NCI-H446 (cell line): ENCODE data around the gene C2orf78.
"Not testable (repeated sequence)": the region's sequence is repeated elsewhere in the genome, so short reads cannot be mapped to it uniquely, and the experiment has no call there.

Source experiments
- DNase-seq, 2 experiments: peaks; one replicate each; lab custom pipeline; 2025; lab: John Stamatoyannopoulos, UW

C2orf78 gene, protein sequence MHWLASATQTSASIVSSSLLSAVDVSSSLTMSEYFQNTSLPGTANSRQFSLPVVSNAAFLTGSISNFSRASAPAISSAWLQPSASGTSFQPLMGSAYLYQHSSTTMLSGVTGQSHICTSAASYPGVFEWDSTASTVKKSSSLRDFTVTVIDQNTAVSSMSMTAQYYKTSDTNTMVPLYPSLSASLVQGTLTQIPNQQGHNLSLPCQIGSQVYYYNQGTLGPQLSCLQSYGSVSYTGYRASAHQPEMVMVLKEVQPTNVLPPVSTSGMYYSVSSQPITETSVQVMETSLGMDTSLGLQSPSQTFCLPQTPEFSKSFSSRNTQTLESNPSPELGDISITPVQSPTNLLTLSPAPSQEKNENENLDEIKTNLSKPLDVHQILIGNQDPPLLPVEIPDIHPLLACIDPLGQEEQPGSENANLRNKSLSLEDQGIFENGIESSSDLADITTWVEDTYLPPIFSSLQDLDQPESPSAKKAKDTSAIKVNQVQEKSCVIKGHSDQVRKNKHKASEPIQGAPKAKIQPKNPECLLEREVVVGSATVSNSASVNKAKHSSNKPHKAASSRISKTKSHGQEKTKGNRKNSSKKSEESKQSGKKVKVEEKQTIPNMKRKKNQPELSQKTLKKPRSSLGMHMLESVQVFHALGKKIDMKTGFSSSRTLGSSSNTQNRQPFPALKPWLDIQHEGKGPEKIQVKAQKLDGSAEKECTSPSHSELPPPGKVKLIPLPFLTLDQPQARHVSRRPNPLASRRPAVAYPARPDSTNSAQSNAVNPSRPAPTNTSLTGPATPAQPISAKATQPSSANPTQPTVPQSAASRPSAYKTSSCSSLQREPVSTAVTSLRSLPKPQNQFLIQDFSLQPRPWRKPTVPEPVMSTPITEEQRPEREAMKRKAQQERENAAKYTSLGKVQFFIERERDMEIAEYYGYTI

DNA sequence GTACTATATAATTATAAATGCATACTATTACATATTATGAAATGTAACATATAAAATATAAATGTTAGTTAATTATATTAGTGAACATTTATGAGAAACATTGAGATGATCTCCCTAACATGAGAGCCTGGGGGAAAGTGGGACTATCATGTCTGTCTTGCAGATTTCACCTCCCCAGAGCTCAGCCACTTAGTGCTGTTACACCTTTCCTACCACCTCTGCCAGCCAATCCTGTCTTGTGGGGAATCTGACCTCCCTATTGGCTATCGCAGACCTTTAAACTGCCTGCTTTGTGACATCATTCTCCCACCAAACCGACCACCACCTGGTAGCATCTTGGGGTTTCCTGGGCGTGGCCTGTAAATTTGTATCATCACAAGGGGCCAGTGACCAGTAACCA, at the start of gene C2orf78:
TSS of gene C2orf78 (plus strand) at position 301 of the 400 bp plus-strand sequence. CDS start 127 bp downstream, outside the sequence.
- DNase-seq: not testable (repeated sequence)

DNA sequence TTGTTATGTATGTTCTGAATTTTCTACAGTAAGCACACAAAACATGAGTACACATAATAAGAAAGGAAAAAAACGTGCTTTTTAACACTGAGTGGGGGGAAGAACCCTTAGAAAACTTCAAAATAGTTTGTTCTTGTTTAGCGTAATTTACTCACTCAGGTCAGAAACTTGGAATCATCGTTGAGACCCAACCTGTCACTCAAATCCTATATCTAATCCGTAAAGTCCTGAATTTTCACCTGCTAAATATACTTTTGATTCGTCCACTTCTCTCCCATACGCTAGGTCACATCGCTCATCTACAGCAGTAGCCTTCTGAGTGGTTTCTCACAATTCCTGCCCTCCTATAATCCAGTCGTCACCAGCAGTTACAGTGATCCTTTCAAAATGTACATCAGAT, 47.6 kb upstream of the C2orf78 start:
- DNase-seq: no peak

DNA sequence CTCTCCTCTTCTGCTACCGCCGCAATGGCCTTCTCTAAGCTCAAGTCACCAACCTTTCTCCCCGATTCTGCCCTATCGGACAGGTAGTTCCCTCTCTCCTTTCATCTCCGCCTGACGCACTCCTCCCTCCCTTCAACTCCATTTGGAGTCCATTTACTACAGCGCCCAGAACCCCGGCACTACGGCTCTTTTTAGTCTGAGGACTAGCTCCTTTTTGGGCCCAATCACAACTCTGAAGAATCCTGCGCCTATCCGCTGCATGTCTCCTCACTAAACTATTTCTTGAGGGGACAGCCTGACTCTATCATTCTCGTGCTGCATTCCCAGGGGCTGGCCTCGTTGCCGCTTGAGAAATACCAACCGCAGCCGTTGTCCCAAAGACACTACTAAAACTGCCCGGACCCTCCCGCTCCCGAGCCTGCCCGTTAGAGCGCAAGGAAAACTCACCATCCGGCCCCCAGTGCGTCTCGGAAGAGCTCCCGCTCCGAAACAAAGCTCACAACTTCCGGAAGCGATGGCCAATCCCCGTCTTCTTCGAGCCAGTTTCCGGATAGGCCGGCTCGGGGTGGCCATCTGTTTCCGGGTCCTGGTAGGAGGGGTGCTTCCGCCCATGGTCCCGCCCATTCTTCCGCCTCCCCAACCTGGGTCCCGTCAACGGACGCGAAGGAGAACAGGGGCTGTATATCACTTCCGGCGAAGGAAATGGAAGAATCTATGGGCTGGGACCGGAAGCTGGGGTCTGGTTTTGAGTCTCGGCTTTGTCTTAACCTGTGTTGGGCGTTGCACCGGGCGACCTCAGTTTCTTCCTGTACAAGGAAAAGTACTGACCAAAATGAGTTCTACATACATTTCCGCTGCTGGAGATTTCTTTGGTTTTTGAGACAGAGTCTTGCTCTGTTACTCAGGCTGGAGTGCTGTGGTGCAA, 46.9 kb upstream of the C2orf78 start, which contains the start of gene TPRKB:
TSS of gene TPRKB (minus strand) at position 491 of the 925 bp plus-strand sequence. CDS start 2,776 bp downstream, outside the sequence.
- peak; percentile 91 to 95 for DNase-seq

DNA sequence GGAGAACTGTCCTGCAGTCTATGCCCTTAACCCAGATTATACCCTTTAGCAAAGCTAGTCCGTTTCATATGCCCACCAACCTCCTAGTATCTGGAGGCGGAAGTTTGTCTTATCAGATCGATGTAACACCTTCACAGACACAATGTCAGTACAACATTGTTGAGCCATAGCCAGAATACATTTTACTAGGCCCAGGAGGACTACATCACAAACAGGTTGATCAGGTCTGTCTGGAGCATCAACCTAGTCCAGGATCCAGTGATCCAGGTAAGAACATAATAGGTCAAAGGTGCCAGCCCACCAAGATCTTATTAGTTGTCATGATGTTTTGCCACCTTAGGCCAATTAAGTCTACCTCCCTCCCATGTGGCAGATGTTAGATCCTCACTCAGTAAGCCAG, 44.9 kb upstream of the C2orf78 start:
- no peak for DNase-seq

DNA sequence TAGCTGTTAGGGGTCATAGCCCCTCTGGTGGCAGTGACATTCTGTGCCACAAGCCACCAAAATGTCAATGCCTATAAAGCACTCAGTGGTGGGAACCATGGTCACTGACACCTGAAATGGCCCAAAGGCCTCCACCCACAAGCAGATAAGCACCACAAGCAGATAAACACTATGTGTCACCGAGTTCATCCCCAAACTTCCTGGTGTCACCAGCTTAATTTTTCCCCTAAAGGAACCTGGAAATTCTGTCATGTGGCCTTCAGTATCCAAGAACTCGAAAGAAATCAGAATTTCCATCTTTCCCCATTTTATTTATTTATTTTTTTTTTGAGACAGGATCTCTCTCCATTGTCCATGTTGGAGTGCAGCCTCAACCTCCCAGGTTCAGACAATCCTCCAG, 43.2 kb upstream of the C2orf78 start:
- DNase-seq: no peak

DNA sequence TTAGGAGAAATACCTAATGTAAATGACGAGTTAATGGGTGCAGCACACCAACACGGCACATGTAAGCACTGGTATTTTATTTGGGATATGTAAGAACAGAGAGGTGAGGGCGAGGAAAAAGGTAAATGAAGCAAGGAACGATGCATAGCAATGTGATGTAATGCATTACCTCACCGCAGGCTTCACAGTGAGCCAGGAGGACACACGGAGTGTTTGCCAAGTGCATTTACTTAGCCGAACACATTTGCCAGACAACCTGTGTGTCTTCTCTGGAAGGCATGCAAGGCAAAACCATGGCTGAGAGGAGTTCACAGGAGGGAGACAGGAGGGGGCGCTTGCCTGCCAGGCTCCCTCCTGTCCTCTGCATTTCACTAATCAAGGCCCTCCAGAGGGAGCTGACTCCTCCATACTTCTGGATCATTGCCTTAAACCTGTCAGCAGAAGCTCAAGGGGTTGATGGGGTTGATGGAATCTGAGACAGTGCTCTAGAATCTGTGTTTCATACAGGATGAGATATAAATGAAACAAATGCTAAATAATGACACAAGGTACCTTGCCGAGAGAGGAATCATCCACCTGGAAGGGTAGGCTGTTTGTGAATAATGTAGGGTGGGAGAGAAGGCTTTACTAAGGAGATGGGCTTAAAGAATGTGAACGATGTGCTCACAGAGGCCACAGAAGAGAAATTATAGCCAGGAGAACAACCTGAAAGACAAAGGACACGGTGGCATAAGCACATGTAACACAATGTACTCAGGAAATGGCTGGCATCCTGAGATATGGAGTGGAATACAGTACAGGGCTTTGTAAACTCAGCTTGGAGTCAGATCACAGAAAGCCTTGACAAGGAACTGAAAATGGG, 37.7 kb upstream of the C2orf78 start:
- no peak for DNase-seq

GRCh38 chr2:73746877-73747208, 37.1 kb upstream of the C2orf78 start:
- no peak for DNase-seq

DNA sequence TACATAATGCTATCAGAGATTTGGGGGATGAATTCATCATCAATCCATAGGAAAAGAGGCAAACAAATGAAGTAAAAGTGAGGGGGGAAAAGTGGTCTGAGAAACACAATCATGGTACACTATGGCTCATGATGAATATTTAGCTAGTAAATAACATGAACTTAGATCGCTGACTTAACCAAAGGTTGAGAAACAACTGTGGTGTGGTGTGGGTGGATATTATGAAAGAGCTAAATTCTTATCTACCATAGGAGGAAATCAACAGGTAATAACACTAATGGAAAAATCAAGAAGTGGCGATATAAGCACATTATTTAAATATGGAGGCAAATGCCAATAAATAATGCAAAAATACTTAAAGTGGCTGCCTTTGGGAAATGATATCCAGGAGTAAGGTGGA, 34.7 kb upstream of the C2orf78 start:
- no peak for DNase-seq

DNA sequence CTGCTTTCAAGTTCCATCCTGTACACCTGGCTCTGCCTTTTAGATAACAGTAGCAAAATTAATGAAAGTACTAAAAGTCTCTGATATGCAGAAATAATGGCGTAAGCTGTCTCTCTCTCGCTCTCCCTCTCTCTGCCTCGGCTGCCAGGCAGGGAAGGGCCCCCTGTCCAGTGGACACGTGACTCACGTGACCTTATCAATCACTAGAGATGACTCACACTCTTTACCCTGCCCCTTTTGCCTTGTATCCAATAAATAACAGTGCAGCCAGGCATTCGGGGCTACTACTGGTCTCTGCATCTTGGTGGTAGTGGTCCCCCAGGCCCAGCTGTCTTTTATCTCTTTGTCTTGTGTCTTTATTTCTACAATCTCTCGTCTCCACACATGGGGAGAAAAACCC, 29.7 kb upstream of the C2orf78 start:
- not testable (repeated sequence) for DNase-seq

DNA sequence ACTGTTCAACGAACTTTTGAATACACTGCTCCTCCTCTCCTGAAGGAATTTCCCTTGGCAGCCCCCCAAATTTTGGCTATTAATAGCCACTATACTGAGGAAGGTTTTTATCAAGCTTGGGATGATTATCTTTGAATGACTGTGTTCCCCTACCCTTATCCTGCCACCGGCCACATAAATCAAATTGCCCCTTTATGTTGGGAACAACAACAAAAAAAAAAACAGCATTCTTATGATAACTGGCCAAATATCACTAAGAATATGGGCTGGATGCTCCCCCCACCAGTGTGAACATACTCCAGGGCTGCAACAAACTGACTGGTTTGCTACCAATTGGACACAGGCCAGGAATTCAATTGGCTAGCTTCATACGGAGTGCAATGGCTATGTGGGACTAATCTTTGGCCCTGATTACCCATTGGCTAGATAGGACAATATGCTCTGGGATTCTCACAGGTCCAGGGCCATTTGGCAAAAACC, 24.7 kb upstream of the C2orf78 start:
- peak in 1 of 2 experiments; percentile 15 for DNase-seq

DNA sequence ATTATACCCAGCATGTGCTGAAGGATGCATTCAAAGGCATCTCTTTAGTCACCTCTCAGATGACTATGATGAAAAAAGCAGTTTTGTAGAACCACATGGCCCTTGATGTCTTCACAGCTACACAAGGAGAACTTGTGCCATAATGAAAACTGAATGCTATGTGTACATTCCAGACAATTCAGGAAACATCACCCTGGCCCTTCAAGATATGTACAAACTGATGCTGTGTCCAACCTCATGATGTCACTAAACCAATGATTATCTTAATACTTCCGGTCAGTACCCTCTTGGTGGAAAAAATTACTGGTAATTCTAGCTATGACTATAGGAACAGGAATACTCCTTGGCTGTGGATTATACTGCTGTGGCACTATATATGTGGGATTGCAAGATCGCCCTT, 24.1 kb upstream of the C2orf78 start:
- no peak for DNase-seq

DNA sequence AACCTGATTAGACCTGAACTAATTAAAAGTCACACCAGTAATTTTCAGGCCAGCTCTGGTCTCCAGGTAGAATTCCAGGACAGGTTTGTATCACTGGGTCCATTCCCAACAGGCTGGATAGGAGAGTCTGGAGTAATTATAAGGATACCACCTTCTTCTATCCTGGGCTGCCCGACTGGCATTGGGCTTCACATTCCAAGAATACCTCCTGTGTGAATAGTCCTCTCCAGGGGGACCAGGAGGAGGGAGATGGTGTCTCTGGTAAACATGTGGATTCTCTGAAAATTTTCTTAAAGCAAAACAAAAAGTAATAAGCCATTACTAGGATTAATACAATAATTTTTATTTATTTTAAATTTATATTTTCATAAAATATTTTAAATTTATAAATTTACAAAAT, 21.4 kb upstream of the C2orf78 start:
- no peak for DNase-seq

DNA sequence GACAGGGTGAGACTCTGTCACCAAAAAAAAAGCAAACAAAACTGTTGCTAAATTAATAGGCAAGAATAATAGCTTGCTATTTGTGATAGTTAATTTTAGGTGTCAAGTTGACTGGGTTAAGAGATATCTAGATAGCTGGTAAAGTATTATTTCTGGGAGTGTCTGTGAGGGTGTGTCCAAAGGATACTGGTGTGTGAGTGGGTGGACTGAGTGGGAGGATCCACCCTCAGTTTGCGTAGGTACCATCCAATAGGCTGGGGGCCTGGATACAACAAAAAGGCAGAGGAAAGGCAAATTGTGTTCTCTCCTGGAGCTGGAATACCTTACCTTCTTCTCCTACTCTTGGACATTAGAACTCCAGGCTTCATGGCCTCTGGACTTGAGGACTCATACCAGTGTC, 19.0 kb upstream of the C2orf78 start:
- no peak for DNase-seq

- DNase-seq: no peak
Observed at GRCh38 chr2:73766349-73766748, 17.6 kb upstream of the C2orf78 start.

- no peak for DNase-seq
Observed at GRCh38 chr2:73766994-73767393, 17.0 kb upstream of the C2orf78 start.

GRCh38 chr2:73770725-73771124, 13.3 kb upstream of the C2orf78 start:
- DNase-seq: no peak

- DNase-seq: no peak
Observed at GRCh38 chr2:73772819-73773218, 11.2 kb upstream of the C2orf78 start.

DNA sequence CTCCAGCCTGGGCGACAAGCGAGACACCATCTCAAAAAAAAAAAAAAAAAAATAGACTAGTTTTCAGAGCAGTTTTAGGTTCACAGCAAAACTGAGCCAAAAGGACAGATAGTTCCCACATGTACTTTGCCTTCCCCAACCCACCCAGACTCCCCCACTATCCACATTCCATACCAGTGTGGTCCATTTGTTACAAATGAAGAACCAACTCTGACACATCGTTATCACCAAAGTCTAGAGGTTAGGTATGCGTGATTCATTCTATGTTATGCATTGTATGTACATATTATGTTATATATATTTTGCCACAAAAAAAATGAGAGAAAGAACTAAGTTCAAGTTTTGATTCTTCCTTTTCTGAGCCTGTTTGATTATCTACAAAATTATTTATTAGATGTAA, 7.6 kb upstream of the C2orf78 start:
- DNase-seq: no peak

GRCh38 chr2:73776869-73777519, 7.0 kb upstream of the C2orf78 start:
- DNase-seq: no peak

- DNase-seq: not testable (repeated sequence)
Observed at GRCh38 chr2:73778867-73779466, 5.0 kb upstream of the C2orf78 start.
